Measurements from ENCODE around the gene FAN1.

Gene FAN1

GRCh38 chr15:30940359-30940758 is 36.6 kb downstream of the FAN1 start:
- Histone ChIP-seq H2BK120ac (ENCODE audit: low read depth, low read length) (no peak overlapping the region), H3K14ac (ENCODE audit: low read length) (no peak overlapping the region), H3K9me3 (replicated peaks in 1 of 2; ENCODE audit: control insufficient read depth in 2 of 2, insufficient read depth in 1 of 2, low read depth in 1 of 2, low read length in 2 of 2) (peaks cover 0 to 2% of the 10 kb centered on the region in 2 donors), H2BK12ac (ENCODE audit: low read length) (no peak overlapping the region), H2AK5ac (ENCODE audit: low read depth, low read length) (no peak overlapping the region), H3K4me2 (ENCODE audit: insufficient read depth, low read length, poor library complexity, severe bottlenecking) (no peak overlapping the region), H3K27me3 (ENCODE audit: control insufficient read depth in 3 of 3, insufficient read depth in 3 of 3, low read depth in 1 of 3, low read length in 3 of 3) (no peaks in the 10 kb centered on the region), H3K4me1 (ENCODE audit: control insufficient read depth in 2 of 2, insufficient read depth in 1 of 2, low read depth in 1 of 2, low read length in 2 of 2) (peaks cover 0 to 2% of the 10 kb centered on the region in 2 donors), H3K4me3 (ENCODE audit: low read length in 2 of 2) (no peak overlapping the region), H2BK5ac (ENCODE audit: low read length) (no peak overlapping the region), H3K23ac (ENCODE audit: low read depth, low read length, poor library complexity) (no peak overlapping the region), H3K9ac (ENCODE audit: low read depth, low read length, poor library complexity) (no peak overlapping the region), H3K27ac (replicated peaks; ENCODE audit: low read length) (no peak overlapping the region), H3K4ac (ENCODE audit: low read length) (no peak overlapping the region), H3K18ac (ENCODE audit: low read length) (no peak overlapping the region), H2BK15ac (ENCODE audit: low read length) (no peak overlapping the region), H4K91ac (ENCODE audit: low read depth, low read length, poor library complexity) (no peak overlapping the region), H4K8ac (ENCODE audit: low read depth, low read length) (no peak overlapping the region), H2AFZ (ENCODE audit: low read length) (no peak overlapping the region), H3K79me1 (ENCODE audit: low read depth, low read length) (no peaks in the 10 kb centered on the region), H3K36me3 (replicated peaks in 1 of 2; ENCODE audit: control insufficient read depth in 2 of 2, insufficient read depth in 2 of 2, low read length in 2 of 2) (peaks cover 33 to 97% of the 10 kb centered on the region in 2 donors)
- no CpG with 5 or more reads among the region's 4 CpGs for WGBS, 2 donors (ENCODE audit: extremely low coverage in 2 of 2, insufficient read length in 2 of 2, insufficient replicate concordance in 1 of 2)
- no peak for DNase-seq (ENCODE audit: low spot score)

GRCh38 chr15:30941520-30941919 is 37.8 kb downstream of the FAN1 start:
- no peak overlapping the region for H2AFZ ChIP-seq (ENCODE audit: low read length)
- peaks cover 36 to 98% of the 10 kb centered on the region in 2 donors for H3K36me3 ChIP-seq (replicated peaks in 1 of 2; ENCODE audit: control insufficient read depth in 2 of 2, insufficient read depth in 2 of 2, low read length in 2 of 2)

GRCh38 chr15:30943654-30944335 is 40.1 kb downstream of the FAN1 start:
- H4K91ac ChIP-seq (ENCODE audit: low read depth, low read length, poor library complexity), result no peak overlapping the region
- H3K4me2 ChIP-seq (ENCODE audit: insufficient read depth, low read length, poor library complexity, severe bottlenecking), result no peak overlapping the region
- no peaks in the 10 kb centered on the region for H3K79me1 ChIP-seq (ENCODE audit: low read depth, low read length)
- no peak overlapping the region for H3K14ac ChIP-seq (ENCODE audit: low read length)
- H3K23ac ChIP-seq (ENCODE audit: low read depth, low read length, poor library complexity), result no peak overlapping the region
- peaks cover under 1 to 2% of the 10 kb centered on the region in 2 donors for H3K9me3 ChIP-seq (replicated peaks in 1 of 2; ENCODE audit: control insufficient read depth in 2 of 2, insufficient read depth in 1 of 2, low read depth in 1 of 2, low read length in 2 of 2)
- H3K4me3 ChIP-seq (ENCODE audit: low read length in 2 of 2), result no peak overlapping the region
- peaks cover 33 to 98% of the 10 kb centered on the region in 2 donors for H3K36me3 ChIP-seq (replicated peaks in 1 of 2; ENCODE audit: control insufficient read depth in 2 of 2, insufficient read depth in 2 of 2, low read length in 2 of 2)
- peaks cover 0 to 3% of the 10 kb centered on the region in 2 donors for H3K4me1 ChIP-seq (ENCODE audit: control insufficient read depth in 2 of 2, insufficient read depth in 1 of 2, low read depth in 1 of 2, low read length in 2 of 2)
- no peak overlapping the region for H3K4ac ChIP-seq (ENCODE audit: low read length)
- no peak overlapping the region for H2BK12ac ChIP-seq (ENCODE audit: low read length)
- H2BK5ac ChIP-seq (ENCODE audit: low read length), result no peak overlapping the region
- no peak overlapping the region for H2BK120ac ChIP-seq (ENCODE audit: low read depth, low read length)
- H2BK15ac ChIP-seq (ENCODE audit: low read length), result no peak overlapping the region
- H3K27ac ChIP-seq (replicated peaks; ENCODE audit: low read length), result no peak overlapping the region
- no CpG with 5 or more reads among the region's 8 CpGs for WGBS, 2 donors (ENCODE audit: extremely low coverage in 2 of 2, insufficient read length in 2 of 2, insufficient replicate concordance in 1 of 2)
- no peak for DNase-seq (ENCODE audit: low spot score)
- H3K27me3 ChIP-seq (ENCODE audit: control insufficient read depth in 3 of 3, insufficient read depth in 3 of 3, low read depth in 1 of 3, low read length in 3 of 3), result no peaks in the 10 kb centered on the region
- H3K18ac ChIP-seq (ENCODE audit: low read length), result no peak overlapping the region
- H2AK5ac ChIP-seq (ENCODE audit: low read depth, low read length), result no peak overlapping the region
- no peak overlapping the region for H2AFZ ChIP-seq (ENCODE audit: low read length)
- no peak overlapping the region for H3K9ac ChIP-seq (ENCODE audit: low read depth, low read length, poor library complexity)
- H4K8ac ChIP-seq (ENCODE audit: low read depth, low read length), result no peak overlapping the region

More at GRCh38 chr15:30941520-30941919, 37.8 kb downstream of the FAN1 start:
- peaks cover 0 to 2% of the 10 kb centered on the region in 2 donors for H3K9me3 ChIP-seq (replicated peaks in 1 of 2; ENCODE audit: control insufficient read depth in 2 of 2, insufficient read depth in 1 of 2, low read depth in 1 of 2, low read length in 2 of 2)
- peaks cover 0 to 3% of the 10 kb centered on the region in 2 donors for H3K4me1 ChIP-seq (ENCODE audit: control insufficient read depth in 2 of 2, insufficient read depth in 1 of 2, low read depth in 1 of 2, low read length in 2 of 2)
- H2BK5ac ChIP-seq (ENCODE audit: low read length), result no peak overlapping the region
- no peak overlapping the region for H4K8ac ChIP-seq (ENCODE audit: low read depth, low read length)
- no peak overlapping the region for H3K4ac ChIP-seq (ENCODE audit: low read length)
- no peak overlapping the region for H2BK12ac ChIP-seq (ENCODE audit: low read length)
- H2AK5ac ChIP-seq (ENCODE audit: low read depth, low read length), result no peak overlapping the region
- WGBS, 2 donors (ENCODE audit: extremely low coverage in 2 of 2, insufficient read length in 2 of 2, insufficient replicate concordance in 1 of 2), result no CpG with 5 or more reads among the region's 15 CpGs
- no peak overlapping the region for H3K23ac ChIP-seq (ENCODE audit: low read depth, low read length, poor library complexity)
- no peak overlapping the region for H3K4me3 ChIP-seq (ENCODE audit: low read length in 2 of 2)
- no peak for DNase-seq (ENCODE audit: low spot score)
- no peak overlapping the region for H3K9ac ChIP-seq (ENCODE audit: low read depth, low read length, poor library complexity)
- H3K27ac ChIP-seq (replicated peaks; ENCODE audit: low read length), result no peak overlapping the region
- H2BK120ac ChIP-seq (ENCODE audit: low read depth, low read length), result no peak overlapping the region
- H3K14ac ChIP-seq (ENCODE audit: low read length), result no peak overlapping the region
- no peaks in the 10 kb centered on the region for H3K79me1 ChIP-seq (ENCODE audit: low read depth, low read length)
- H3K18ac ChIP-seq (ENCODE audit: low read length), result no peak overlapping the region
- H3K27me3 ChIP-seq (ENCODE audit: control insufficient read depth in 3 of 3, insufficient read depth in 3 of 3, low read depth in 1 of 3, low read length in 3 of 3), result no peaks in the 10 kb centered on the region
- no peak overlapping the region for H4K91ac ChIP-seq (ENCODE audit: low read depth, low read length, poor library complexity)
- H2BK15ac ChIP-seq (ENCODE audit: low read length), result no peak overlapping the region
- H3K4me2 ChIP-seq (ENCODE audit: insufficient read depth, low read length, poor library complexity, severe bottlenecking), result no peak overlapping the region

GRCh38 chr15:30953183-30953582 is 49.5 kb downstream of the FAN1 start:
- Histone ChIP-seq H3K4me1 (ENCODE audit: control insufficient read depth in 2 of 2, insufficient read depth in 1 of 2, low read depth in 1 of 2, low read length in 2 of 2) (peaks cover 0 to 1% of the 10 kb centered on the region in 2 donors), H4K91ac (ENCODE audit: low read depth, low read length, poor library complexity) (no peak overlapping the region), H3K4ac (ENCODE audit: low read length) (no peak overlapping the region), H3K36me3 (replicated peaks in 1 of 2; ENCODE audit: control insufficient read depth in 2 of 2, insufficient read depth in 2 of 2, low read length in 2 of 2) (peaks cover 16 to 95% of the 10 kb centered on the region in 2 donors), H2BK15ac (ENCODE audit: low read length) (no peak overlapping the region), H3K4me3 (ENCODE audit: low read length in 2 of 2) (no peak overlapping the region), H2BK12ac (ENCODE audit: low read length) (no peak overlapping the region), H3K14ac (ENCODE audit: low read length) (no peak overlapping the region), H3K79me1 (ENCODE audit: low read depth, low read length) (no peaks in the 10 kb centered on the region), H3K4me2 (ENCODE audit: insufficient read depth, low read length, poor library complexity, severe bottlenecking) (no peak overlapping the region), H2BK120ac (ENCODE audit: low read depth, low read length) (no peak overlapping the region), H3K27ac (replicated peaks; ENCODE audit: low read length) (no peak overlapping the region), H2AK5ac (ENCODE audit: low read depth, low read length) (no peak overlapping the region), H3K9me3 (replicated peaks in 1 of 2; ENCODE audit: control insufficient read depth in 2 of 2, insufficient read depth in 1 of 2, low read depth in 1 of 2, low read length in 2 of 2) (peaks cover 2 to 16% of the 10 kb centered on the region in 2 donors), H2AFZ (ENCODE audit: low read length) (no peak overlapping the region), H3K27me3 (ENCODE audit: control insufficient read depth in 3 of 3, insufficient read depth in 3 of 3, low read depth in 1 of 3, low read length in 3 of 3) (no peaks in the 10 kb centered on the region), H3K9ac (ENCODE audit: low read depth, low read length, poor library complexity) (no peak overlapping the region), H2BK5ac (ENCODE audit: low read length) (no peak overlapping the region), H3K23ac (ENCODE audit: low read depth, low read length, poor library complexity) (no peak overlapping the region), H4K8ac (ENCODE audit: low read depth, low read length) (no peak overlapping the region), H3K18ac (ENCODE audit: low read length) (no peak overlapping the region)
- DNase-seq (ENCODE audit: low spot score), result no peak
- no CpG with 5 or more reads among the region's 7 CpGs for WGBS, 2 donors (ENCODE audit: extremely low coverage in 2 of 2, insufficient read length in 2 of 2, insufficient replicate concordance in 1 of 2)
